NCI-H1105 treated with DMSO at 0.1 percent for 48 hours (cell line): ENCODE measurements around the gene ATG7.
"Not testable (repeated sequence)": the region's sequence is repeated elsewhere in the genome, so short reads cannot be mapped to it uniquely, and the experiment has no call there.

Experiments used
- DNase-seq: peaks from one replicate; lab custom pipeline; 2025; lab: John Stamatoyannopoulos, UW

Gene ATG7

GRCh38 chr3:11431319-11431718 is 159.1 kb downstream of the ATG7 start:
- no peak for DNase-seq

- no peak for DNase-seq
Observed at GRCh38 chr3:11434017-11434526, 161.9 kb downstream of the ATG7 start.

GRCh38 chr3:11434563-11435096 is 162.4 kb downstream of the ATG7 start:
- DNase-seq = no peak

- DNase-seq = no peak
Observed at GRCh38 chr3:11435440-11436165, 163.4 kb downstream of the ATG7 start.

- DNase-seq = no peak
Observed at GRCh38 chr3:11436775-11437174, 164.6 kb downstream of the ATG7 start.

- DNase-seq = no peak
Observed at GRCh38 chr3:11437506-11437905, 165.3 kb downstream of the ATG7 start.

GRCh38 chr3:11438646-11439045 is 166.4 kb downstream of the ATG7 start:
- DNase-seq = no peak

- not testable (repeated sequence) for DNase-seq
Observed at GRCh38 chr3:11441346-11441745, 169.1 kb downstream of the ATG7 start.

- no peak for DNase-seq
Observed at GRCh38 chr3:11444404-11444803, 172.2 kb downstream of the ATG7 start.

- DNase-seq = not testable (repeated sequence)
Observed at GRCh38 chr3:11445193-11445592, 173.0 kb downstream of the ATG7 start.

GRCh38 chr3:11445883-11446282 is 173.7 kb downstream of the ATG7 start:
- DNase-seq = no peak

GRCh38 chr3:11447584-11448200 is 175.5 kb downstream of the ATG7 start:
- no peak for DNase-seq

GRCh38 chr3:11450015-11450414 is 177.8 kb downstream of the ATG7 start:
- no peak for DNase-seq

- no peak for DNase-seq
Observed at GRCh38 chr3:11452312-11452711, 180.1 kb downstream of the ATG7 start.

- no peak for DNase-seq
Observed at GRCh38 chr3:11452885-11453847, 181.0 kb downstream of the ATG7 start.

GRCh38 chr3:11455956-11456355 is 183.8 kb downstream of the ATG7 start:
- DNase-seq = no peak

GRCh38 chr3:11457135-11457534 is 184.9 kb downstream of the ATG7 start:
- no peak for DNase-seq

GRCh38 chr3:11459186-11459824 is 187.1 kb downstream of the ATG7 start:
- no peak for DNase-seq

- no peak for DNase-seq
Observed at GRCh38 chr3:11461226-11461625, 189.0 kb downstream of the ATG7 start.

GRCh38 chr3:11462673-11463072 is 190.5 kb downstream of the ATG7 start:
- not testable (repeated sequence) for DNase-seq

GRCh38 chr3:11463591-11463990 is 191.4 kb downstream of the ATG7 start:
- DNase-seq = no peak

GRCh38 chr3:11464356-11464755 is 192.2 kb downstream of the ATG7 start:
- DNase-seq = no peak
